Sigmoid colon (tissue), 4 donors: ENCODE data around the gene TTC33.

Source experiments
- EP300 ChIP-seq, 4 donors: sonication (generic); formaldehyde crosslinking; IDR thresholded peaks; one replicate each; pipeline ENCODE4 v1.6.1; 2017; ENCODE audit warnings: antibody characterized with exemption in 4 of 4
- POLR2A ChIP-seq, 2 donors: fragments of 450-650 bp; IDR thresholded peaks; one replicate each; pipeline ENCODE4 v1.6.1; 2016; ENCODE audit warnings: antibody characterized with exemption in 2 of 2, mild to moderate bottlenecking in 2 of 2, moderate library complexity in 2 of 2
- POLR2AphosphoS5 ChIP-seq, 4 donors: sonication (generic); formaldehyde crosslinking; IDR thresholded peaks; one replicate each; pipeline ENCODE4 v1.6.1; 2017; ENCODE audit warnings: antibody characterized with exemption in 4 of 4
- TF ChIP-seq, protein P1 (sequence below), 4 experiments: fragments of 450-650 bp in 3 of 4; fragments of 200-600 bp in 1 of 4; IDR thresholded peaks; one replicate each; pipeline ENCODE4 v1.5.1; 2016 to 2019; ENCODE audit warnings: antibody characterized with exemption in 4 of 4, mild to moderate bottlenecking in 3 of 4, moderate library complexity in 2 of 4

DNA sequence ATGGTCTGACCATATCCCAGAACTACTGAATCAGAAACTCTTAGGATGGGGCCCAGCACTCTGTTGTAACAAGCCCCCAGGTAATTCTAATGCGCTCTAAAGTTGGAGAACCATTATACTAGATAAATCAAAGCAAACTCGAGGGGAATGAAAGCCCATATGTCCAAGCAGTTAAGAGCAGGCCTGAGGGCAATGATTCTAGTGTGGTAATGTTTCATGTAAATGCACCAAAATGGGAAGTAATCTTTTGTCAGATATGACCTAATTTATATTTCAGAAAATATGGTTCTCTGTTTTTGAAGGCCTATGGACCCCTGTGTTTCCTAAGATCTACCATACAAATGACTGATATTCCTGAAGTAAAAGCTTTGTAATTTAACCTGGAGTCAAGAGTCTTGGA is 184.0 kb downstream of the TTC33 start:
- TF ChIP-seq, protein P1, sequence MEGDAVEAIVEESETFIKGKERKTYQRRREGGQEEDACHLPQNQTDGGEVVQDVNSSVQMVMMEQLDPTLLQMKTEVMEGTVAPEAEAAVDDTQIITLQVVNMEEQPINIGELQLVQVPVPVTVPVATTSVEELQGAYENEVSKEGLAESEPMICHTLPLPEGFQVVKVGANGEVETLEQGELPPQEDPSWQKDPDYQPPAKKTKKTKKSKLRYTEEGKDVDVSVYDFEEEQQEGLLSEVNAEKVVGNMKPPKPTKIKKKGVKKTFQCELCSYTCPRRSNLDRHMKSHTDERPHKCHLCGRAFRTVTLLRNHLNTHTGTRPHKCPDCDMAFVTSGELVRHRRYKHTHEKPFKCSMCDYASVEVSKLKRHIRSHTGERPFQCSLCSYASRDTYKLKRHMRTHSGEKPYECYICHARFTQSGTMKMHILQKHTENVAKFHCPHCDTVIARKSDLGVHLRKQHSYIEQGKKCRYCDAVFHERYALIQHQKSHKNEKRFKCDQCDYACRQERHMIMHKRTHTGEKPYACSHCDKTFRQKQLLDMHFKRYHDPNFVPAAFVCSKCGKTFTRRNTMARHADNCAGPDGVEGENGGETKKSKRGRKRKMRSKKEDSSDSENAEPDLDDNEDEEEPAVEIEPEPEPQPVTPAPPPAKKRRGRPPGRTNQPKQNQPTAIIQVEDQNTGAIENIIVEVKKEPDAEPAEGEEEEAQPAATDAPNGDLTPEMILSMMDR (IDR thresholded peaks at IDR 0.05), result no peak
- no peak for TF ChIP-seq EP300 (IDR thresholded peaks at IDR 0.05)
- TF ChIP-seq POLR2A (IDR thresholded peaks at IDR 0.05), result no peak
- TF ChIP-seq POLR2AphosphoS5 (IDR thresholded peaks at IDR 0.05), result no peak
